Measurements from ENCODE around the gene HIVEP3.

HIVEP3 gene

GRCh38 chr1:41716188-41717130 lies 202.3 kb downstream of the HIVEP3 start:
- DNase-seq (ENCODE audit: low read depth): no peak
- no peak overlapping the region for H3K4me3 ChIP-seq (ENCODE audit: low read length)
- TF ChIP-seq, protein P1, sequence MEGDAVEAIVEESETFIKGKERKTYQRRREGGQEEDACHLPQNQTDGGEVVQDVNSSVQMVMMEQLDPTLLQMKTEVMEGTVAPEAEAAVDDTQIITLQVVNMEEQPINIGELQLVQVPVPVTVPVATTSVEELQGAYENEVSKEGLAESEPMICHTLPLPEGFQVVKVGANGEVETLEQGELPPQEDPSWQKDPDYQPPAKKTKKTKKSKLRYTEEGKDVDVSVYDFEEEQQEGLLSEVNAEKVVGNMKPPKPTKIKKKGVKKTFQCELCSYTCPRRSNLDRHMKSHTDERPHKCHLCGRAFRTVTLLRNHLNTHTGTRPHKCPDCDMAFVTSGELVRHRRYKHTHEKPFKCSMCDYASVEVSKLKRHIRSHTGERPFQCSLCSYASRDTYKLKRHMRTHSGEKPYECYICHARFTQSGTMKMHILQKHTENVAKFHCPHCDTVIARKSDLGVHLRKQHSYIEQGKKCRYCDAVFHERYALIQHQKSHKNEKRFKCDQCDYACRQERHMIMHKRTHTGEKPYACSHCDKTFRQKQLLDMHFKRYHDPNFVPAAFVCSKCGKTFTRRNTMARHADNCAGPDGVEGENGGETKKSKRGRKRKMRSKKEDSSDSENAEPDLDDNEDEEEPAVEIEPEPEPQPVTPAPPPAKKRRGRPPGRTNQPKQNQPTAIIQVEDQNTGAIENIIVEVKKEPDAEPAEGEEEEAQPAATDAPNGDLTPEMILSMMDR (IDR thresholded peaks at IDR 0.05; ENCODE audit: insufficient read depth, low read depth, low read length, missing control alignments): no peak

DNA sequence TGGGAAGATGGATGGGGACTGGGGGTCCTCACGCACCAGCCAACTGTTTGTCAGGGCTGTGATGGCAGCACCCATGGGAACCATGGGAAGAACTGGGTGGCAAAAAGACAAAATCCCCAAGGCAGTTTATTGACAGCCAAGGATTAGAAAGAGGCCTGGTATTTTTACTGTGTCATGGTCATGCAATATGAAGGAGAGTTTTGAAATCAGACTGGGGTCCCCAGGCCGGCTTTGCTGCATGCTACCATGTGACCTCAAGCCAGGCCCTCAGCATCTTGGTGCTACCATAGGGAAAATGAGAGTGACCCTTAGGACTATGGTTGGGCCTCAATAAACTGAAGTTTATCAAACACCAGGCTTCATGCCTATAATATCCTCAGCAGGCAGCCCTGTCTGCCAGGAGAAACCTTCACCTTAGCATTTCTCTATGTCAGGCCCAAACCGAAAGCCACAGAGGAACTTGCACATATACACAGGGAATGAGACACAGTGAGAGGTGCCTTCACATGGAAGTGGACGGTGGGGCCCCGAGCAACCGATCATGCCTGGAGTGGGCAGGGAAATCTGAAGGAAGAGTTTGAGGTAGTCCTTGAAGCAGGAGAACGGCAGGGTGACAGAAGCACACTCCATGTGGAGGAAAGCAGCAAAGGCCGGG lies 203.2 kb downstream of the HIVEP3 start:
- TF ChIP-seq, protein P1 (IDR thresholded peaks at IDR 0.05; ENCODE audit: insufficient read depth, low read depth, low read length, missing control alignments): no peak
- no peak overlapping the region for H3K4me3 ChIP-seq (ENCODE audit: low read length)
- DNase-seq (ENCODE audit: low read depth): no peak

GRCh38 chr1:41714638-41715389 lies 203.9 kb downstream of the HIVEP3 start:
- H3K4me3 ChIP-seq (ENCODE audit: low read length): no peak overlapping the region
- TF ChIP-seq, protein P1 (IDR thresholded peaks at IDR 0.05; ENCODE audit: insufficient read depth, low read depth, low read length, missing control alignments): no peak
- no peak for DNase-seq (ENCODE audit: low read depth)

DNA sequence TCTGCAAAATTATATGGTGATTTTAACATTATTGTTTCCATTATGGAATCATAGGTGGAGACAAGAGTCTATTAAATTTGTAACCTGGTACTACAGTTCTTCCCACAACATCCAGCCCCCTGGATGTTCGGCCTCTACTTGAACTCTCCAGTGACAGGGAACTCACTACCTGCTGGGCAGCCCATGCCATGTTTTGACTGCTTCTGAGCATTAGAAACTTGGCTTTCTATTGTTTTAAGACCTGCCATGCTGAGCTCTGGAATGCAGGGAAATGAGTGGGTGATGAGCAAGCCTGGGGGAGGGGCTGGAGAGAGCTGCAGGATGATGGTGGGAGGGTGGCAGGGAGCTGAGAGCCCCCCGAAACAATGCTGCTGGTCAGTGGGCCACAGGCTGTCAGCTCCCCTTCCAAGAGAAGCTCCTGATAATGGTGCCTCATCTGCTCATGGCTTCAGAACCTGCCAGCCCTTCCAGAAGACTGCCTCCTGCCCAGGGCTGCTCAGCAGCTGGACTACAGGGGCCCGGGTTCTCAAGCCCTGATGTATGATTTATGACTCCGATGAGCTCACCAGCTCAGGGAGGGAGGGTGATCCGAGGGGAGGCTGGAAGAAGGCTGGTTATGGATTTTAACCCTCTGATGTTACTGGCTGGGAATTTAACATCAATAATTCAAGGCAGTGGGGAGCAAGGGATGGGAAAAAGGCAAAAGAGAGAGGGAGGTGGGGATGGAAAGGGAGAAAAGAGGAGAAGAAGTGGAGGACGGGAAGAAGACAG lies 205.0 kb downstream of the HIVEP3 start:
- TF ChIP-seq, protein P1 (IDR thresholded peaks at IDR 0.05; ENCODE audit: insufficient read depth, low read depth, low read length, missing control alignments): no peak
- no peak overlapping the region for H3K4me3 ChIP-seq (ENCODE audit: low read length)
- DNase-seq (ENCODE audit: low read depth): peak; percentile 66

GRCh38 chr1:41713141-41713540 lies 205.6 kb downstream of the HIVEP3 start:
- no peak overlapping the region for H3K4me3 ChIP-seq (ENCODE audit: low read length)
- TF ChIP-seq, protein P1 (IDR thresholded peaks at IDR 0.05; ENCODE audit: insufficient read depth, low read depth, low read length, missing control alignments): no peak
- DNase-seq (ENCODE audit: low read depth): no peak

- DNase-seq (ENCODE audit: low read depth): no peak
- TF ChIP-seq, protein P1 (IDR thresholded peaks at IDR 0.05; ENCODE audit: insufficient read depth, low read depth, low read length, missing control alignments): no peak
- H3K4me3 ChIP-seq (ENCODE audit: low read length): no peak overlapping the region
Observed at GRCh38 chr1:41712695-41713094, 206.0 kb downstream of the HIVEP3 start.

Data from epithelial cell of esophagus (primary cell).